ENCODE data around the gene FILIP1. TPM values are rescaled to one million over a fixed set of nuclear protein-coding genes. Genes with fewer than 3 reads are reported as not detected.

The FILIP1 gene
- total RNA-seq, 1 donor from 2014 or later = 3.2 TPM

DNA sequence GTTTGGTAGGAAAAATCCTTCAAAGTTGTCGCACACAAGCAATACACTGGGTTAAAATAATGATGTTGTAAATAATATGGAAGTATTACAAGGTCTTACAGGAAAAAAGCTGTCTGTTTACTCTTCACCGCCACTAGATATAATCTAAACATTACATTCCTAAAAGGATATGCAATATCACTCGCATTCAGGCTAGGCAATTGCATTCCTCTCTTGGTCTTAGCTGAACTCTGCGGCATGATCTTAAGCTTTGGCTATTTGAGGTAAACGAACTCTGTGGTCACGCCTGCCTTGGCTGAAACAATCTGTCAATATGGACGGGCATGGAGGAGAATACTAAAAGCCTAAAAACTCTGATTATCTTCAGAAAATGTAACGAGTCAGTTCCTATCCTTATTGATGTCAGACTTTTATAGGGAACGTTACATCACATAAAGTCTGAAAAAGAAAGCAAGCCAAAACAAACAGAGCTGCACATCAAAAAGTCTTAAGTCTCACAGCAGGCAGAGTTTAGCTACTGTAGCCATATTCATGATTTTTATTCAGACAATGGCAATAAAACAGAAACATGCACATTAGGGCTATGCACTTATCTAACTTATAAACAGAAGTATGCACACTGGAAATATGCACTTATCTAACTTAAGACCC, 30.8 kb upstream of the FILIP1 start:
- Histone ChIP-seq H3K27me3 (no peaks in the 10 kb centered on the region), H3K9me3 (no peaks in the 10 kb centered on the region), H3K4me3 (no peak overlapping the region), H3K27ac (no peak overlapping the region), H3K36me3 (no peaks in the 10 kb centered on the region), H3K4me1 (peaks cover 7% of the 10 kb centered on the region)
- TF ChIP-seq POLR2A (IDR thresholded peaks at IDR 0.05) = no peak
- TF ChIP-seq, protein P1, sequence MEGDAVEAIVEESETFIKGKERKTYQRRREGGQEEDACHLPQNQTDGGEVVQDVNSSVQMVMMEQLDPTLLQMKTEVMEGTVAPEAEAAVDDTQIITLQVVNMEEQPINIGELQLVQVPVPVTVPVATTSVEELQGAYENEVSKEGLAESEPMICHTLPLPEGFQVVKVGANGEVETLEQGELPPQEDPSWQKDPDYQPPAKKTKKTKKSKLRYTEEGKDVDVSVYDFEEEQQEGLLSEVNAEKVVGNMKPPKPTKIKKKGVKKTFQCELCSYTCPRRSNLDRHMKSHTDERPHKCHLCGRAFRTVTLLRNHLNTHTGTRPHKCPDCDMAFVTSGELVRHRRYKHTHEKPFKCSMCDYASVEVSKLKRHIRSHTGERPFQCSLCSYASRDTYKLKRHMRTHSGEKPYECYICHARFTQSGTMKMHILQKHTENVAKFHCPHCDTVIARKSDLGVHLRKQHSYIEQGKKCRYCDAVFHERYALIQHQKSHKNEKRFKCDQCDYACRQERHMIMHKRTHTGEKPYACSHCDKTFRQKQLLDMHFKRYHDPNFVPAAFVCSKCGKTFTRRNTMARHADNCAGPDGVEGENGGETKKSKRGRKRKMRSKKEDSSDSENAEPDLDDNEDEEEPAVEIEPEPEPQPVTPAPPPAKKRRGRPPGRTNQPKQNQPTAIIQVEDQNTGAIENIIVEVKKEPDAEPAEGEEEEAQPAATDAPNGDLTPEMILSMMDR (IDR thresholded peaks at IDR 0.05) = no peak
- no peak for TF ChIP-seq POLR2AphosphoS5 (IDR thresholded peaks at IDR 0.05; ENCODE audit: insufficient read depth in 1 of 2, low read depth in 1 of 2)
- DNase-seq (ENCODE audit: extremely low spot score in 2 of 2) = no peak
- intact Hi-C loops (cut with DNase I) = loop anchor here (10.0 kb wide), 1 partner anchor 270 kb away; no protein-coding TSS in a partner anchor

DNA sequence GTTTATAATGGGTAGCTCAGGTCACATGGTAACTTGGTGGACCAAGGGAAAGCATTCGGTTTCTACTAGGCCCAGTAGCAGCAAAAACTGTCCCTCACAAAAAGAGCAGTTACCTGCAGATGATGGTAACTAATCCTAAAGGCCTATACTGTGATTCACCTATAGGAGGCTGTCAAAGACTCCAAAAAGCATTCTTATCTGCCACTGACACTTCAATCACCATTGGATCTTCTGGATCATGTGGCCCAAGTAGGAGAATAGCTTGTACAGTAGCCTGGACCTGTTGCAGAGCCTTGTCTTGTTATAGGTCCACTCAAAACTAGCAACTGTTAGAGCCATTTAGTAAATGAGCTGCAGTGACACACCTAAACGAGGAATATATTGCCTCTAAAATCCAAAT, 23.2 kb upstream of the FILIP1 start:
- intact Hi-C loops (cut with DNase I) = no loop called here
- no peaks in the 10 kb centered on the region for H3K9me3 ChIP-seq
- TF ChIP-seq, protein P1 (IDR thresholded peaks at IDR 0.05) = no peak
- TF ChIP-seq POLR2AphosphoS5 (IDR thresholded peaks at IDR 0.05; ENCODE audit: insufficient read depth in 1 of 2, low read depth in 1 of 2) (no peak), POLR2A (IDR thresholded peaks at IDR 0.05) (no peak)
- DNase-seq (ENCODE audit: extremely low spot score in 2 of 2) = no peak
- H3K27me3 ChIP-seq = no peaks in the 10 kb centered on the region
- no peak overlapping the region for H3K27ac ChIP-seq
- no peak overlapping the region for H3K4me3 ChIP-seq
- H3K36me3 ChIP-seq = no peaks in the 10 kb centered on the region
- H3K4me1 ChIP-seq = no peaks in the 10 kb centered on the region

GRCh38 chr6:75512591-75512990, 19.0 kb upstream of the FILIP1 start:
- intact Hi-C loops (cut with DNase I) = no loop called here
- DNase-seq (ENCODE audit: extremely low spot score in 2 of 2) = no peak
- Histone ChIP-seq H3K4me1 (no peaks in the 10 kb centered on the region), H3K36me3 (no peaks in the 10 kb centered on the region), H3K9me3 (no peaks in the 10 kb centered on the region), H3K4me3 (no peak overlapping the region), H3K27ac (no peak overlapping the region), H3K27me3 (no peaks in the 10 kb centered on the region)
- TF ChIP-seq, protein P1 (IDR thresholded peaks at IDR 0.05) = no peak

DNA sequence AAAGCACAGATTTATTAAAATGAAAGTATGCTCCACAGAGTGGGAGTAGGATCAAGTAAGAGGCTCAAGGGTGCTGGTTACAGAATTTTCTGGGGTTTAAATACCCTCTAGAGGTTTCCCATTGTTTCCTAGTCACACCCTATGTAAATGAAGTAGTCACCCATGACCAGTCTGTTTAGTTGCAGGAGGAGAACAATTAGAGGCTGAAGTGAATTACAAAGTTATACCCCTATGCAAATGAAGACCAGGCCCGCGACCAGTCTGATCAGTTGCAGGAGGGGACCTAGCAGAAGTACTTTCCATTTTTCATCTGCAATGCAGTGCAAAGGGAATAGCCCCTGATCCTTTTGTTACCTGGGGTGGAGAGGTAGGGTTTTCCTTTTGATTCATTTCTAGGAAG, 11.8 kb upstream of the FILIP1 start:
- no peaks in the 10 kb centered on the region for H3K27me3 ChIP-seq
- no peaks in the 10 kb centered on the region for H3K36me3 ChIP-seq
- no peak overlapping the region for H3K4me3 ChIP-seq
- no peak for TF ChIP-seq POLR2A (IDR thresholded peaks at IDR 0.05)
- TF ChIP-seq, protein P1 (IDR thresholded peaks at IDR 0.05) = no peak
- intact Hi-C loops (cut with DNase I) = no loop called here
- H3K4me1 ChIP-seq = no peaks in the 10 kb centered on the region
- no peaks in the 10 kb centered on the region for H3K9me3 ChIP-seq
- DNase-seq (ENCODE audit: extremely low spot score in 2 of 2) = no peak
- no peak overlapping the region for H3K27ac ChIP-seq

- no peaks in the 10 kb centered on the region for H3K27me3 ChIP-seq
- H3K36me3 ChIP-seq = no peaks in the 10 kb centered on the region
- no peak overlapping the region for H3K27ac ChIP-seq
- H3K4me1 ChIP-seq = no peaks in the 10 kb centered on the region
- no peak overlapping the region for H3K4me3 ChIP-seq
- intact Hi-C loops (cut with DNase I) = no loop called here
- no peak for DNase-seq (ENCODE audit: extremely low spot score in 2 of 2)
- TF ChIP-seq POLR2A (IDR thresholded peaks at IDR 0.05) (no peak), POLR2AphosphoS5 (IDR thresholded peaks at IDR 0.05; ENCODE audit: insufficient read depth in 1 of 2, low read depth in 1 of 2) (no peak)
- TF ChIP-seq, protein P1 (IDR thresholded peaks at IDR 0.05) = no peak
- no peaks in the 10 kb centered on the region for H3K9me3 ChIP-seq
These were observed 11.0 kb upstream of the FILIP1 start for GRCh38 chr6:75504465-75505222.
